ENCODE measurements around the gene TNXB. TPM values are rescaled to one million over a fixed set of nuclear protein-coding genes. Genes with fewer than 3 reads are reported as not detected.
"Not testable (repeated sequence)": the region's sequence is repeated elsewhere in the genome, so short reads cannot be mapped to it uniquely, and the experiment has no call there.

TNXB gene
- total RNA-seq, 1 donor from 2014 or later: 4.5 TPM

- FAIRE-seq: no peak
- DNase-seq (ENCODE audit: low spot score in 2 of 2): no peak
These were observed 3.4 kb upstream of the TNXB start for GRCh38 chr6:32112431-32112980.

GRCh38 chr6:32111424-32112066, 2.4 kb upstream of the TNXB start:
- DNase-seq (ENCODE audit: low spot score in 2 of 2) (no peak), FAIRE-seq (no peak)

DNA sequence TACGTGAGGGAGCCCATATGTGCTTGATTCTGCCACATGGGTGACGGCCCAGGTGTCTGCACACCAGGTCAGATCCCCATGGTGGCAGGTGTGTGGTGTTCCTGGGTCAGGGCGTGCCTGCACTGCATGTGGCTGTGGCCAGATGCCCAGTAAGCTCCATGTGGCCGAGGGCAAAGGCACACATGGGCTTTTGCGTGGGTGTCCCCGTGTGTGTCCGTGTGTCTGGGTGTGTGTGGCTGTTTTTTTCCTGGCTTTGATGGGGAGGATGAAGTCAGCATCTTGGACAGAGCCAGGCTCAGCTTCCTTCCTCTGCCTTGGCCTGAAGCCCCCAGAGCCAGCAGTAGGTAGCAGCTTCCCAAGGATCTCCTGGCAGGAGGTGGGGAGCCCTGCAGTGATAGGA, 1.5 kb upstream of the TNXB start:
- FAIRE-seq: no peak
- DNase-seq (ENCODE audit: low spot score in 2 of 2): no peak

GRCh38 chr6:32109765-32110160, 625 bp upstream of the TNXB start:
- FAIRE-seq: no peak
- DNase-seq (ENCODE audit: low spot score in 2 of 2): no peak

- FAIRE-seq (no peak), DNase-seq (ENCODE audit: low spot score in 2 of 2) (no peak)
These were observed 418 bp downstream of the TNXB start for GRCh38 chr6:32108727-32109113.

- no peak for FAIRE-seq
- DNase-seq (ENCODE audit: low spot score in 2 of 2): peak in 1 of 2 donors; percentile 36
These were observed 977 bp downstream of the TNXB start for GRCh38 chr6:32108094-32108627.

DNA sequence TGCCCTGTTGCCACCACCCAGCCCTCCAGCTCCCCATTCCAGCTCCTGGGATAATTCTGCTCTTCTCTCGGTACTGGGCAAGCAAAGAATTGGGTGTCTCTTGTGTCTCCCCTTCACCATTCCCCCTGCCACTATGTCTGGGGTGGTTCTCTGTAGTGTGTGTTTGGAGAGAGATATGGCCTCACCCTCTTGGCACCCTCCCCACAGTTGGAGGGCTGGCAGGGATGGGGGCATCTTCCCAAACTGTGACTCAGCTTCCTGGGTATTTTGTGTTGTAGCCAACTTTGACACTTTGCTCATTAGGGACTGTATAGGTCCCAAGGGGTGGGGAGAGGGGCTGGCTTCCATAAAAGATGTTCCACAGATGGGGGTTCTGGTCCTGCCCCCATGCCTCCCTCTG, 1.7 kb downstream of the TNXB start:
- DNase-seq (ENCODE audit: low spot score in 2 of 2) (no peak), FAIRE-seq (no peak)

DNA sequence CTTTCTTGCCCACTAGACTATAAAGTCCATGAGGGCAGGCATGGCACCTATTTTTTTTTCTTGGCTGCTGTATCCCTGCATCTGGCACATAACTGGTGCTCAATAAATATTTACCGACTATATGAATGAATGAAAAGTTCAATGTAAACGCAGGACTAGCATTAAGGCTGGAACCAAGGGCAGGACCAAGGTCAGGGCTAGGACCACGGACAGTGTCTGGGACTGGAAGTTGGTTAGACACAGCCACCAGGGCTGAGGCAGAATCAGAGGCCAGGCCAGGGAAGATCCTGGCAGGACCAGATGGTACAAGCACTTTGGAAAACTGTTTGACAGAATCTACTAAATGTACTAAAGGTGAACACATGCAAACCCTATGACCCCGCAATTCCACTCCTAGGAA, 3.7 kb downstream of the TNXB start:
- DNase-seq (ENCODE audit: low spot score in 2 of 2): no peak
- FAIRE-seq: no peak

GRCh38 chr6:32102255-32102654, 6.9 kb downstream of the TNXB start:
- no peak for FAIRE-seq
- DNase-seq (ENCODE audit: low spot score in 2 of 2): no peak

DNA sequence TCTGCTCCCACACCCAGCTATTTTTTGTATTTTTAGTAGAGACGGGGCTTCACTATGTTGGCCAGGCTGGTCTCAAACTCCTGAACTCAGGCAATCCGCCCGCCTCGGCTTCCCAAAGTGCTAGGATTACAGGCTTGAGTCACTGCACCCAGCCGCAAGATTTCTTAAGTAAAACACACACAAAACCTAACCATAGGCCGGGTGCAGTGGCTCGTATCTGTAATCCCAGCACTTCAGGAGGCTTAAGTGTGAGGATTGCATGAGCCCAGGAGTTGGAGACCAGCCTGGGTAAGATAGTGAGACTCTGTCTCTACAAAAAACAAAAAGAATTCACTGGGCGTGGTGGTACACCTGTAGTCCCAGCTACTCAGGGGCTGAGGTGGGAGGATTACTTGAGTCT, 8.9 kb downstream of the TNXB start:
- DNase-seq (ENCODE audit: low spot score in 2 of 2); FAIRE-seq: not testable (repeated sequence)

GRCh38 chr6:32097364-32097763, 11.8 kb downstream of the TNXB start:
- FAIRE-seq (no peak), DNase-seq (ENCODE audit: low spot score in 2 of 2) (no peak)

GRCh38 chr6:32096394-32097258, 12.5 kb downstream of the TNXB start:
- DNase-seq (ENCODE audit: low spot score in 2 of 2): no peak
- no peak for FAIRE-seq

DNA sequence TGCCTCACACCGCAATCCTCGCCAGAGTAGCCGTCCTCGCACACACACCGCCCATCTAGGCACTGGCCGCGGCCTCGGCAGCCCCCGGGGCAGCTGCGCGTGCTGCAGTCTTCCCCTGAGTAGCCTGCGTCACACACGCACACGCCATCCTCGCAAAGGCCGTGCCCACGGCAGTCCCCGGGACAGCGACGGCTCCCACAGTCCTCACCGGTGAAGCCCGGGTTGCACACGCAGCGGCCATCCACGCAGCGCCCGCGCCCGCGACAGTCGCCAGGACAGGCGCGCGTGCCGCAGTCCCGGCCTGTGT, 13.1 kb downstream of the TNXB start:
- DNase-seq (ENCODE audit: low spot score in 2 of 2): no peak
- FAIRE-seq: no peak

DNA sequence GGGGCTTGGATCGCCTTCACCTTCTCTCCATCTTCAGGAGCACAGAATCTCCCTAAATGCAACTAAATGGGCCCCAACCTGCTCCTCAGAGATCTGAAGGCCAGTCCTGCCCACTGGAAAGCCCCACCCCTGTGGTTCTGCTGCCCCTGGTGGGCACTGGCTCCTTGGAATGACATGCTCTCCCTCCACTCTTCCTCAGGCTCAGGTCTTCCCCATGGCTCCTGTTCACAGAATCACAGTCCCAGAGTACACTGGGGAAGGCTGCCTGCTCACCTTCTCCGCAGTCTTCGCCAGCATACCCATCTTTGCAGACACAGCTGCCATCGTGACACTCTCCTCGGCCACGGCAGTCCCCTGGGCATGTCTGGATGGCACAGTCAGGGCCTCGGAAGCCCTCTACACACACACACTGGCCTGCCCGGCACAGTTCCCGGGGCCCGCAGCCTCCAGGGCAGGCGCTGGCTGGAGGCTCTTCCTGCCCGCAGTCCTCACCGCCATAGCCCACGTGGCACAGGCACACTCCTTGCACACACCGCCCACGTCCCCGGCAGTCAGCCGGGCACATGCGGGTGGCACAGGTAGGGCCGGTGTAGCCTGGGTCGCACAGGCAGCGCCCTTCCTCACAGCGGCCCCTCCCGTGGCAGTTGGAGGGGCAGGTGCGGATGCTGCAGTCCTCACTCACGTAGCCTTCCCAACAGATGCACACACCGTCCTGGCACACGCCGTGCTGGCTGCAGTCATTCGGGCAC, 13.6 kb downstream of the TNXB start:
- DNase-seq (ENCODE audit: low spot score in 2 of 2) (no peak), FAIRE-seq (no peak)

GRCh38 chr6:32092760-32093497, 16.2 kb downstream of the TNXB start:
- DNase-seq (ENCODE audit: low spot score in 2 of 2) (no peak), FAIRE-seq (no peak)

- DNase-seq (ENCODE audit: low spot score in 2 of 2): no peak
- no peak for FAIRE-seq
These were observed 19.9 kb downstream of the TNXB start for GRCh38 chr6:32089082-32089828.

GRCh38 chr6:32088487-32089049, 20.6 kb downstream of the TNXB start:
- FAIRE-seq (no peak), DNase-seq (ENCODE audit: low spot score in 2 of 2) (no peak)

- DNase-seq (ENCODE audit: low spot score in 2 of 2) (peak; percentile 59 to 76), FAIRE-seq (no peak)
These were observed 21.3 kb downstream of the TNXB start for GRCh38 chr6:32087574-32088486.

Measured in frontal cortex (tissue), 4 donors.